ENCODE results near the gene RBX1.

RBX1 gene

DNA sequence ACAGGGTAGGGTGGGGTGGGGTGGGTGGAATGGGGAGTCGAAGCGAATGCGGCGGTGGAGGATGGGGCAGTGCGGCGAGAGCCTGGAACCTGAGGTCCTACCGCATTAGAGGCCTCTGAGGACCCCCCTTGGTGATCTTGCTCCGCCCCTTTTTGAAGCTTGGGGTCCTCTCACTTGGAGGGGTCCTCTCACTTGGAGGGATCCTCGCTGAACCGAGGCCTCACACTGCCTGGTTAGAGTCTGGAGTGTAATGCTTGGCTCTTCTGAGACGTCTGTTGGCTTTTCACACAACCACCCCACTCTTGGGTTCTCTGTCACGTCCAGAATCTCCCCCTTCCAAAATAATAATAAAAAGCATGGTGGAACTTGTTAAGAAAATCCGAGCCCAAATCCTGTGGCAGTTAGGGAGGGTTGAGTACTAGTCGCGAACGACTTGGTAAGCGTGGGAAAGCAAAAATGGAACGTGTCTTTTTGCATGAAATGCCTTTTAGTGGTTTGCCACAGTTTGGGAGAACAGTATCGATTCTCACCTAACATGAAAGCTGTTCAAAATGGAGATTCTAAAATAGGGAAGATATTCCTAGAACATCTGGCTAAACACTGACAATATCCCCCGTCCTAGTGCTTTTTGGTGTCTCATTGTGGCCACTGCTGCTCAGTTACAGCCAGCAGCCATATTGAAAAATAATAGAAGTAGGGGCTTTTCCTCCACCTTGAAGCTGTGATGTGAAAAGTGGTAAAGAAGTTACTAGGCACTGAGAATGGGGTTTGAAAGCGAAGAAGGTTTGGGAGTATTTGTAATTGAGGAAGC is 822 bp downstream of the RBX1 start:
- Histone ChIP-seq H3K4me1 (ENCODE audit: insufficient read depth, low read length) (no peaks in the 10 kb centered on the region), H3K27me3 (ENCODE audit: insufficient read depth, low read length) (no peaks in the 10 kb centered on the region), H3K27ac (ENCODE audit: low read length) (peak overlapping the region; percentile 13), H3K9ac (ENCODE audit: low read depth, low read length) (peak overlapping the region; percentile 93), H3K9me3 (ENCODE audit: insufficient read depth, low read depth, low read length) (no peaks in the 10 kb centered on the region), H3K4me3 (ENCODE audit: low read length) (peak overlapping the region; percentile 97), H3K36me3 (ENCODE audit: insufficient read depth, low read depth, low read length) (peaks cover 34% of the 10 kb centered on the region)

- no peak overlapping the region for H3K9ac ChIP-seq (ENCODE audit: low read depth, low read length)
- no peaks in the 10 kb centered on the region for H3K9me3 ChIP-seq (ENCODE audit: insufficient read depth, low read depth, low read length)
- no peaks in the 10 kb centered on the region for H3K4me1 ChIP-seq (ENCODE audit: insufficient read depth, low read length)
- H3K36me3 ChIP-seq (ENCODE audit: insufficient read depth, low read depth, low read length): peaks cover 38% of the 10 kb centered on the region
- H3K27me3 ChIP-seq (ENCODE audit: insufficient read depth, low read length): no peaks in the 10 kb centered on the region
- H3K4me3 ChIP-seq (ENCODE audit: low read length): no peak overlapping the region
- no peak overlapping the region for H3K27ac ChIP-seq (ENCODE audit: low read length)
These were observed 2.3 kb downstream of the RBX1 start for GRCh38 chr22:40953471-40953870.

DNA sequence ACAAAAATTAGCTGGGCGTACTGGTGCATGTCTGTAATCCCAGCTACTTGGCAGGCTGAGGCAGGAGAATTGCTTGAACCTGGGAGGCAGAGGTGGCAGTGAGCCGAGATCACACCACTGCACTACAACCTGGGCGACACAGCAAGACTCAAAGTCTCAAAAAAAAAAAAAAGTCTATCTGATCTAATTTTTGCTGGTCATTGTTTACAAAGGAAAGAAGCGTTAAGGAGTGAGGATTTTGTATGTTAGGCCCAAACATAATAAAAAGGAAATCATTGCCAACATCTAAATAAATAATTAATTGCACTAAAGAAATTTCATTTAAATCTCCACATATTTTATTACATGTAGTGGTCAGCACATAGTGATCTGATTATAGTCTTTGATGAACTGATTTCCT is 2.9 kb downstream of the RBX1 start:
- Histone ChIP-seq H3K27me3 (ENCODE audit: insufficient read depth, low read length) (no peaks in the 10 kb centered on the region), H3K27ac (ENCODE audit: low read length) (no peak overlapping the region), H3K4me1 (ENCODE audit: insufficient read depth, low read length) (no peaks in the 10 kb centered on the region), H3K4me3 (ENCODE audit: low read length) (no peak overlapping the region), H3K36me3 (ENCODE audit: insufficient read depth, low read depth, low read length) (peaks cover 41% of the 10 kb centered on the region), H3K9me3 (ENCODE audit: insufficient read depth, low read depth, low read length) (no peaks in the 10 kb centered on the region), H3K9ac (ENCODE audit: low read depth, low read length) (no peak overlapping the region)

DNA sequence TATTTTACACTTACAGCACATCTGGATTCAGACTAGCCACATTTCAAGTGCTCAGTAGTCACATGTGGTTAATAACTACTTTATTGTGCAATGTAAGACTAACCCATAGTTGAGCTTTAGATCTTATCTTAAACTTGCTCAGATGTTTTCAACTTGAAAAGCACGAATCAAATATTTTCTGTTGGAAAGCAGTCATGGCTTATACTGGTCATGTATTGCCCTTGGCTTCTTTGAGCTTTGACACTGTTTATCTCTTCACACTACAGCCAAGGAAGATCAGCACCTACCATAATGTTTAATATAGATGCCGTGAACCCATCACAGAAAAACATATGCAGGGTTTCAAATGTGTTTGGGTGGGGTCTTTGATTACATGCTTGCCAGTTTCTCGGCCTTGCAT is 4.4 kb downstream of the RBX1 start:
- Histone ChIP-seq H3K4me3 (ENCODE audit: low read length) (no peak overlapping the region), H3K9ac (ENCODE audit: low read depth, low read length) (no peak overlapping the region), H3K4me1 (ENCODE audit: insufficient read depth, low read length) (no peaks in the 10 kb centered on the region), H3K9me3 (ENCODE audit: insufficient read depth, low read depth, low read length) (no peaks in the 10 kb centered on the region), H3K27ac (ENCODE audit: low read length) (no peak overlapping the region), H3K36me3 (ENCODE audit: insufficient read depth, low read depth, low read length) (peaks cover 49% of the 10 kb centered on the region), H3K27me3 (ENCODE audit: insufficient read depth, low read length) (no peaks in the 10 kb centered on the region)

DNA sequence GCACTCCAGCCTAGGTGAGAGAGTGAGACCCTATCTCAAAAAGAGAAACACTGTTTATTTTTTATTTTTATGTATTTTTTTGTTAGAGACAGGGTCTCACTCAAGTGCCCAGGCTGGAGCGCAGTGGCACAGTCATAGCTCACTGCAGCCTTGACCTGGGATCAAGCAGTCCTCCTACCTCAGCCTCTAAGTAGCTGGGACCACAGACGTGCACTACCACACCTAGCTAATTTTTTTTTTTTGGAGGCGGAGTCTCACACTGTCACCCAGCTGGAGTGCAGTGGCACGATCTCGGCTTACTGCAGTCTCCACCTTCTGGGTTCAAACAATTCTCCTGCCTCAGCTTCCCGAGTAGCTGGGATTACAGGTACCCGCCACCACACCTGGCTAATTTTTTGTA is 6.4 kb downstream of the RBX1 start:
- Histone ChIP-seq H3K4me3 (ENCODE audit: low read length) (no peak overlapping the region), H3K36me3 (ENCODE audit: insufficient read depth, low read depth, low read length) (peaks cover 62% of the 10 kb centered on the region)

GRCh38 chr22:40958299-40958698 is 7.1 kb downstream of the RBX1 start:
- H3K9ac ChIP-seq (ENCODE audit: low read depth, low read length): no peak overlapping the region
- H3K36me3 ChIP-seq (ENCODE audit: insufficient read depth, low read depth, low read length): peaks cover 66% of the 10 kb centered on the region

More for the DNA sequence above, 6.4 kb downstream of the RBX1 start:
- Histone ChIP-seq H3K27me3 (ENCODE audit: insufficient read depth, low read length) (no peaks in the 10 kb centered on the region), H3K9ac (ENCODE audit: low read depth, low read length) (no peak overlapping the region), H3K27ac (ENCODE audit: low read length) (no peak overlapping the region), H3K4me1 (ENCODE audit: insufficient read depth, low read length) (no peaks in the 10 kb centered on the region), H3K9me3 (ENCODE audit: insufficient read depth, low read depth, low read length) (no peaks in the 10 kb centered on the region)

DNA sequence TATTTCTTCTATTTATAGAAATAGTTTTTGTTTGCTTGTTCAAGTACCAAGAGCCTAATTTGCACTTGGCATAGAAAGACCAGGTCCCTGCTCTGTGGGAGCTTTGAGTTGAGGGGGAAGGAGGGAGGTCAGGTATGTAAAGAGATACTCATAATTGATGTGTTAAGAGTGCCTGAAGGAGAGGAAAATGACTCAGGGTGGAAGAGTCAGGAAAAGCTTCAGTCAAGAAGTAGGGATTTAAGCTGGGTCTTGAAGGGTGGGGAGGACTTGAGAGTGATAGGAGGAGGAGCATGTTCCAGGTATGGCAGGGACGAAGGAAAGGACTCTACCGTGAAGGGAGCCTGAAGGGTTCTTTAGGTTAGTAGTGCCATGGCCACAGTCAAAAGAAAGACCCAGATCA is 9.0 kb downstream of the RBX1 start:
- Histone ChIP-seq H3K9me3 (ENCODE audit: insufficient read depth, low read depth, low read length) (no peaks in the 10 kb centered on the region), H3K4me1 (ENCODE audit: insufficient read depth, low read length) (no peaks in the 10 kb centered on the region), H3K4me3 (ENCODE audit: low read length) (no peak overlapping the region), H3K9ac (ENCODE audit: low read depth, low read length) (no peak overlapping the region), H3K27me3 (ENCODE audit: insufficient read depth, low read length) (no peaks in the 10 kb centered on the region), H3K27ac (ENCODE audit: low read length) (no peak overlapping the region), H3K36me3 (ENCODE audit: insufficient read depth, low read depth, low read length) (peaks cover 66% of the 10 kb centered on the region)

More at GRCh38 chr22:40958299-40958698, 7.1 kb downstream of the RBX1 start:
- no peaks in the 10 kb centered on the region for H3K27me3 ChIP-seq (ENCODE audit: insufficient read depth, low read length)
- no peaks in the 10 kb centered on the region for H3K9me3 ChIP-seq (ENCODE audit: insufficient read depth, low read depth, low read length)
- no peak overlapping the region for H3K4me3 ChIP-seq (ENCODE audit: low read length)
- H3K27ac ChIP-seq (ENCODE audit: low read length): no peak overlapping the region
- no peaks in the 10 kb centered on the region for H3K4me1 ChIP-seq (ENCODE audit: insufficient read depth, low read length)

- Histone ChIP-seq H3K36me3 (ENCODE audit: insufficient read depth, low read depth, low read length) (peaks cover 78% of the 10 kb centered on the region), H3K27ac (ENCODE audit: low read length) (no peak overlapping the region), H3K4me1 (ENCODE audit: insufficient read depth, low read length) (no peaks in the 10 kb centered on the region), H3K4me3 (ENCODE audit: low read length) (no peak overlapping the region), H3K9ac (ENCODE audit: low read depth, low read length) (no peak overlapping the region), H3K9me3 (ENCODE audit: insufficient read depth, low read depth, low read length) (no peaks in the 10 kb centered on the region), H3K27me3 (ENCODE audit: insufficient read depth, low read length) (no peaks in the 10 kb centered on the region)
These were observed 15.0 kb downstream of the RBX1 start for GRCh38 chr22:40965936-40966725.

- Histone ChIP-seq H3K9me3 (ENCODE audit: insufficient read depth, low read depth, low read length) (no peaks in the 10 kb centered on the region), H3K4me1 (ENCODE audit: insufficient read depth, low read length) (no peaks in the 10 kb centered on the region), H3K27ac (ENCODE audit: low read length) (no peak overlapping the region), H3K9ac (ENCODE audit: low read depth, low read length) (no peak overlapping the region), H3K27me3 (ENCODE audit: insufficient read depth, low read length) (no peaks in the 10 kb centered on the region), H3K4me3 (ENCODE audit: low read length) (no peak overlapping the region), H3K36me3 (ENCODE audit: insufficient read depth, low read depth, low read length) (peaks cover 77% of the 10 kb centered on the region)
These were observed 15.5 kb downstream of the RBX1 start for GRCh38 chr22:40966726-40967085.

DNA sequence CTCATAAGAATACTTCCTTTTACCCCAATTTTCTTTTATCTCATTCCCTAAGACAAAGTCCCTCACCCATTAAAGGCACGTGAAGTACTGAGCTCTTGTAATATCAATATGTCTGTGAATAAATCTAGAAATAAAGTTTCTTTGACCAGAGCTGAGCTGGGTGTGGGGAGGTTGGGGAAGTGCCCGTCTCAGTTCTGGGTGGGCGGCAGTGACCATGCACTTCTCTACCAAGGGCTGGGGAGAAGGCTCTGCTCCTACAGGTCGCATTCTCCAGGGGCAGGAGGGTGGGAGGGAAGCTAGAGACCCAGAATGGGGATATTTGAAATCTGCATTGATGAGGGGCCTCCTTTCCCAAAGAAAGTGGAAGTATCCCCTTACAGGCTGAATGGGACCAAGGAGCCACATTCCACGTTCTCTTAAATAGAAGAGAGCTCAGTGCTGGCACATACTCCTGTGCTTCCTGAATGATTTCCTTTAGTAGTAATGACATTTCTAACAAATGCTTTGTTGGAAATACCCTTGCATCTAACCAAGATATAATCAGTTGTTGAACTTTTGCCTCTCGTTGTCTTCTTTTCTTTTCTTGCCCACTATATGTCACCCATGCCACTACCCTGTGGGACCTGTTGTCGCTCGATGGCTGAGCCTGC is 16.1 kb downstream of the RBX1 start:
- H3K4me3 ChIP-seq (ENCODE audit: low read length): no peak overlapping the region
- H3K36me3 ChIP-seq (ENCODE audit: insufficient read depth, low read depth, low read length): peaks cover 71% of the 10 kb centered on the region

GRCh38 chr22:40972587-40972986 is 21.4 kb downstream of the RBX1 start:
- H3K9me3 ChIP-seq (ENCODE audit: insufficient read depth, low read depth, low read length): no peaks in the 10 kb centered on the region
- no peaks in the 10 kb centered on the region for H3K4me1 ChIP-seq (ENCODE audit: insufficient read depth, low read length)
- H3K27ac ChIP-seq (ENCODE audit: low read length): no peak overlapping the region
- H3K27me3 ChIP-seq (ENCODE audit: insufficient read depth, low read length): no peaks in the 10 kb centered on the region
- no peak overlapping the region for H3K4me3 ChIP-seq (ENCODE audit: low read length)
- no peak overlapping the region for H3K9ac ChIP-seq (ENCODE audit: low read depth, low read length)
- H3K36me3 ChIP-seq (ENCODE audit: insufficient read depth, low read depth, low read length): peaks cover 31% of the 10 kb centered on the region

More for the DNA sequence above, 16.1 kb downstream of the RBX1 start:
- Histone ChIP-seq H3K9me3 (ENCODE audit: insufficient read depth, low read depth, low read length) (no peaks in the 10 kb centered on the region), H3K9ac (ENCODE audit: low read depth, low read length) (no peak overlapping the region), H3K4me1 (ENCODE audit: insufficient read depth, low read length) (no peaks in the 10 kb centered on the region), H3K27me3 (ENCODE audit: insufficient read depth, low read length) (no peaks in the 10 kb centered on the region), H3K27ac (ENCODE audit: low read length) (no peak overlapping the region)
